GM18520 (cell line): Measurements from ENCODE around the gene POU3F1.

Experiments
- ATAC-seq: cut with Tn5 transposase; IDR thresholded peaks from one replicate; pipeline ENCODE4 v1.9.1; 2021; ENCODE audit not compliant: unreplicated experiment

POU3F1 gene

GRCh38 chr1:38074302-38074677 lies 27.7 kb upstream of the POU3F1 start:
- no peak for ATAC-seq

GRCh38 chr1:38073534-38074301 lies 27.1 kb upstream of the POU3F1 start:
- ATAC-seq: no peak

GRCh38 chr1:38072858-38073257 lies 26.3 kb upstream of the POU3F1 start:
- ATAC-seq: no peak

- ATAC-seq: peak; percentile 40
These were observed 25.0 kb upstream of the POU3F1 start for GRCh38 chr1:38071312-38072256.

- ATAC-seq: no peak
These were observed 22.4 kb upstream of the POU3F1 start for GRCh38 chr1:38068980-38069340.

GRCh38 chr1:38068220-38068979 lies 21.8 kb upstream of the POU3F1 start:
- ATAC-seq: no peak

- no peak for ATAC-seq
These were observed 17.8 kb upstream of the POU3F1 start for GRCh38 chr1:38064197-38064903.

- ATAC-seq: no peak
These were observed 17.0 kb upstream of the POU3F1 start for GRCh38 chr1:38063616-38064015.

GRCh38 chr1:38062361-38063288 lies 16.0 kb upstream of the POU3F1 start:
- ATAC-seq: no peak

- ATAC-seq: no peak
These were observed 15.3 kb upstream of the POU3F1 start for GRCh38 chr1:38061883-38062328.

GRCh38 chr1:38061290-38061689 lies 14.7 kb upstream of the POU3F1 start:
- no peak for ATAC-seq

- ATAC-seq: no peak
These were observed 13.9 kb upstream of the POU3F1 start for GRCh38 chr1:38060498-38060897.

- no peak for ATAC-seq
These were observed 13.2 kb upstream of the POU3F1 start for GRCh38 chr1:38059635-38060250.

- ATAC-seq: no peak
These were observed 9.4 kb upstream of the POU3F1 start for GRCh38 chr1:38055965-38056364.

- ATAC-seq: no peak
These were observed 8.8 kb upstream of the POU3F1 start for GRCh38 chr1:38055398-38055797.

GRCh38 chr1:38053416-38054091 lies 7.0 kb upstream of the POU3F1 start:
- no peak for ATAC-seq

GRCh38 chr1:38052750-38053415 lies 6.3 kb upstream of the POU3F1 start:
- no peak for ATAC-seq

GRCh38 chr1:38051079-38051543 lies 4.5 kb upstream of the POU3F1 start:
- ATAC-seq: no peak
